K562 (cell line): Measurements from ENCODE around the gene TUBB6.

ENCODE experiments used
- ILF3 ChIP-seq: fragments of 450-650 bp; IDR thresholded peaks from 2 replicates; pipeline ENCODE4 v1.6.1; 2018; ENCODE audit warnings: antibody characterized with exemption, mild to moderate bottlenecking, moderate library complexity, borderline replicate concordance
- TCF7L2 ChIP-seq: fragments of 150-350 bp; IDR thresholded peaks from 2 replicates; pipeline ENCODE4 v1.6.1; 2016; ENCODE audit warnings: low read depth, mild to moderate bottlenecking, low read length, moderate library complexity

GRCh38 chr18:12282442-12283039 lies 25.5 kb upstream of the TUBB6 start:
- no peak for TF ChIP-seq ILF3
- TF ChIP-seq TCF7L2: no peak
